Pericardium fibroblast (primary cell): ENCODE data around the gene ZNF99. TPM values are rescaled to one million over a fixed set of nuclear protein-coding genes. Genes with fewer than 3 reads are reported as not detected.

ENCODE experiments used
- total RNA-seq: library from RNA; depleted of rRNA; stranded (reverse); fragments of >200 nt; gene quantifications from 2 replicates; pipeline ENCODE4 v1.2.3, GENCODE V29; 2015

ZNF99 gene
- not detected in 2 replicates for total RNA-seq

DNA sequence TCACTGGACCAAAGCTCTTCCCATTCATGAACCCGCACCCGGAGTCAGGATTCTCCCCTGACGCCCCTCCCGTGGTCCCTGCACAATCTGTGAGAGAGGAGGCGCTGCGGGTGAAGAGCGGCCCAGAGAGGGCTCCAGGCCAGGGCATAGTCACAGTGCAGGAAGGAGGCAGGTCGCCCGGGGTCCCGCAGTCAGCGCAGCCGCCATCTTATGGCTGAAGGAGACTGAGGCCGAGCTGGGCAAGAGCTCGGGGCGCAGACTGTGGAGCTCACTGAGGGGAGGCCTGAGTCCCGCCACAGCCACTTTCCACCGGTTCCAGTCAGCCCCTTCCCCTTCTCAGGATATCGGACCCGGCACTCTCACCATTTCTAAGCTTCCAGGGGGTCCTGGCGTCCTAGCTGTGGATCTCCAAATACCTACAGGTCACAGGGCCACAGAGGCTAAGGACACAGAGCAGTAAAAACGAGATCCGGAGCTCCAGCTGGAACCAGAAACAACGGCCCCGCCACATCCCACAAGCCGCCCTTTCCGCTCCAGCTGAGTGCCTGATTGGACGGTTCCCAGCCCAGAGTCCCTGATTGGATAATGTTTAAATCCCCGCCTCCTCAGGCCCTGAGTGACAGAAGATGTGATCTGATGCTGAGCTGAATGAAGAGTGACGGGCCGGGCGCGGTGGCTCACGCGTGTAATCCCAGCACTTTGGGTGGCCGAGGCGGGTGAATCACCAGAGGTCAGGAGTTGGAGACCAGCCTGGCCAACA, at the start of gene ZNF99:
Gene ZNF99 (minus strand): TSS at position 501 of the 760 bp plus-strand sequence. CDS start 135 bp downstream, at position 366.

DNA sequence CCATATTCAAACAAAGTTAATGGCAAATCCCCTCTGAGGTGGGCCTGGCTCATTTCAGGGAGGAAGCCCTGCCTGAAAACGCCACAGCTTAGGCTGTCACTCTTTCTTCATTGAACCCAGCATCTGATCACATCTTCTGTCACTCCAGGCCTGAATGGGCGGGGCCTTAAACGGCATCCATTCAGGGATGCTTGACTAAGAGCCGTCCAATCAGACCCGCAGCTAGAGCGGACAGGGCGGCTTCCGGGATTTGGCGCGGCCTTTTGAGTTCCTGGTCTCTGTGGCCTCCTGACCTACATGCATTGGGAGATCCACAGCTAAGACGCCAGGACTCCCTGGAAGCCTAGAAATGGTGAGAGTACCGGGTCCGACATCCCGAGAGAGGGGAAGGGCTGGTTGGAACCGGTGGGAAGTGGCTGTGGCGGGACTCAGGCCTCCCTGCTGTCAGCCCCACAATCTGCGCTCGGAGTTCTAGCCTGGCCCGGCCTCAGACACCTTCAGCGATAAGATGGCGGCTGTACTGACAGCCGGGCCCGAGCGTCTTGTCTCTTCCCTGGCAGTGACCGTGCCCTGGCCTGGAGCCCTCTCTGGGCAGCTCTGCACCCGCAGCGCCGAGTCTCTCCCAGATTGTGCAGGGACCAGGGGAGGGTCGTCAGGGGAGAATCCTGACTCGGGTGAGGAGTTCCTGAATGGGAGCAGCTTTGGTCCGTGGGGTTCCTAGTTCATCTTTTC, 48.2 kb upstream of the ZNF99 start, which contains the start of gene ZNF723:
Gene ZNF723 (plus strand): TSS at position 261 of the 732 bp plus-strand sequence. CDS start 89 bp downstream, at position 350.

Other genes starting within 250 kb of the ZNF99 start
- 0.12 and 0.34 TPM in 2 replicates for gene ZNF492, start 149.8 kb downstream of the ZNF99 start, total RNA-seq
- not detected in 2 replicates for gene ZNF723, start 48.1 kb upstream of the ZNF99 start, total RNA-seq
- 0.09 TPM in 1 of 2 replicates, not detected in the other for gene ZNF728, start 219.0 kb upstream of the ZNF99 start, total RNA-seq